ENCODE measurements around the gene BTBD19.
"Not testable (repeated sequence)": the region's sequence is repeated elsewhere in the genome, so short reads cannot be mapped to it uniquely, and the experiment has no call there.

BTBD19 gene

GRCh38 chr1:44810101-44810761 is 1.9 kb downstream of the BTBD19 start:
- DNase-seq: peak; percentile 39

GRCh38 chr1:44810762-44811105 is 2.4 kb downstream of the BTBD19 start:
- not testable (repeated sequence) for DNase-seq

GRCh38 chr1:44811234-44811633 is 2.9 kb downstream of the BTBD19 start:
- DNase-seq: no peak

- no peak for DNase-seq
Observed at GRCh38 chr1:44812822-44813543, 4.7 kb downstream of the BTBD19 start.

GRCh38 chr1:44815926-44816325 is 7.6 kb downstream of the BTBD19 start:
- DNase-seq: not testable (repeated sequence)

- no peak for DNase-seq
Observed at GRCh38 chr1:44817307-44817706, 9.0 kb downstream of the BTBD19 start.

GRCh38 chr1:44817771-44818495 is 9.6 kb downstream of the BTBD19 start:
- DNase-seq: no peak

- peak; percentile 41 for DNase-seq
Observed at GRCh38 chr1:44819196-44819607, 10.9 kb downstream of the BTBD19 start.

GRCh38 chr1:44819608-44820327 is 11.4 kb downstream of the BTBD19 start:
- peak; percentile 84 for DNase-seq

GRCh38 chr1:44820328-44821239 is 12.3 kb downstream of the BTBD19 start:
- DNase-seq: no peak

- DNase-seq: no peak
Observed at GRCh38 chr1:44821240-44821715, 13.0 kb downstream of the BTBD19 start.

GRCh38 chr1:44822131-44822701 is 13.9 kb downstream of the BTBD19 start:
- DNase-seq: peak; percentile 39

- DNase-seq: peak; percentile 30
Observed at GRCh38 chr1:44822981-44823451, 14.7 kb downstream of the BTBD19 start.

GRCh38 chr1:44824392-44824791 is 16.1 kb downstream of the BTBD19 start:
- DNase-seq: not testable (repeated sequence)

- peak; percentile 77 for DNase-seq
Observed at GRCh38 chr1:44826375-44827196, 18.3 kb downstream of the BTBD19 start.

GRCh38 chr1:44827197-44828002 is 19.1 kb downstream of the BTBD19 start:
- no peak for DNase-seq

GRCh38 chr1:44828003-44828651 is 19.8 kb downstream of the BTBD19 start:
- DNase-seq: no peak

GRCh38 chr1:44828841-44829440 is 20.6 kb downstream of the BTBD19 start:
- DNase-seq: no peak

Data from left hindlimb (tissue), 1 donor.